Astrocyte of the cerebellum (primary cell): ENCODE measurements around the gene PLK2.
A peak's percentile ranks its signal among the peaks of the same experiment; 100 is the strongest.

Source experiments
- DNase-seq: peaks from one replicate; pipeline ENCODE4 v3.0.0-alpha.2; 2011; ENCODE audit warnings: low read depth
- H3K4me3 ChIP-seq: 2 replicates; pipeline ENCODE4 v1.5.1; 2011; ENCODE audit warnings: mild to moderate bottlenecking, low read depth, low read length, moderate library complexity
- in situ Hi-C: cut with HindIII; loops from 2 replicates; pipeline ENCODE4 v1.10.0; 2017; ENCODE audit warnings: low sequenced_read_pairs
- TF ChIP-seq, protein P1 (sequence below): IDR thresholded peaks from 2 replicates; pipeline ENCODE4 v1.5.1; 2012; ENCODE audit warnings: low read length, low read depth, moderate library complexity, mild to moderate bottlenecking; ENCODE audit errors: missing control alignments

Gene PLK2

DNA sequence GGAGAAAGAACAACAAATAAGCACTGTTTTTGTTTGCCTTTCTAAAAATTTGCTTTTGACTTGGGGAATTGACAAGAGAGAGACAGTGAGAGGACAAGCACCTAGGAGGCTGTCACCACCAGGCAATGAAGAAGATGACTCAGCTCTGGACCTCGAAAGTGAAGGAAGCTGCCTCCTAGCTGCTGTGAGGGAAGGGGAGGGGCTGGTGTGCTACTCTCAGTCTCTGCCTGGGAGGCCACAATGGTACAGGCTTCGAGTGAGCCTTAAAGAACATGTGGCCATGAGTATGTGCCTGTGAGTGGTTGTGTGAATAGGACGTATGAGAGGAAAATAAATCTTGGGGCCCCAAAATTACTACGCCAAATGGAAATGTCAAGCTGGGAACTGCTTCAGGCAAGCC lies 7.1 kb upstream of the PLK2 start:
- TF ChIP-seq, protein P1, sequence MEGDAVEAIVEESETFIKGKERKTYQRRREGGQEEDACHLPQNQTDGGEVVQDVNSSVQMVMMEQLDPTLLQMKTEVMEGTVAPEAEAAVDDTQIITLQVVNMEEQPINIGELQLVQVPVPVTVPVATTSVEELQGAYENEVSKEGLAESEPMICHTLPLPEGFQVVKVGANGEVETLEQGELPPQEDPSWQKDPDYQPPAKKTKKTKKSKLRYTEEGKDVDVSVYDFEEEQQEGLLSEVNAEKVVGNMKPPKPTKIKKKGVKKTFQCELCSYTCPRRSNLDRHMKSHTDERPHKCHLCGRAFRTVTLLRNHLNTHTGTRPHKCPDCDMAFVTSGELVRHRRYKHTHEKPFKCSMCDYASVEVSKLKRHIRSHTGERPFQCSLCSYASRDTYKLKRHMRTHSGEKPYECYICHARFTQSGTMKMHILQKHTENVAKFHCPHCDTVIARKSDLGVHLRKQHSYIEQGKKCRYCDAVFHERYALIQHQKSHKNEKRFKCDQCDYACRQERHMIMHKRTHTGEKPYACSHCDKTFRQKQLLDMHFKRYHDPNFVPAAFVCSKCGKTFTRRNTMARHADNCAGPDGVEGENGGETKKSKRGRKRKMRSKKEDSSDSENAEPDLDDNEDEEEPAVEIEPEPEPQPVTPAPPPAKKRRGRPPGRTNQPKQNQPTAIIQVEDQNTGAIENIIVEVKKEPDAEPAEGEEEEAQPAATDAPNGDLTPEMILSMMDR = no peak

DNA sequence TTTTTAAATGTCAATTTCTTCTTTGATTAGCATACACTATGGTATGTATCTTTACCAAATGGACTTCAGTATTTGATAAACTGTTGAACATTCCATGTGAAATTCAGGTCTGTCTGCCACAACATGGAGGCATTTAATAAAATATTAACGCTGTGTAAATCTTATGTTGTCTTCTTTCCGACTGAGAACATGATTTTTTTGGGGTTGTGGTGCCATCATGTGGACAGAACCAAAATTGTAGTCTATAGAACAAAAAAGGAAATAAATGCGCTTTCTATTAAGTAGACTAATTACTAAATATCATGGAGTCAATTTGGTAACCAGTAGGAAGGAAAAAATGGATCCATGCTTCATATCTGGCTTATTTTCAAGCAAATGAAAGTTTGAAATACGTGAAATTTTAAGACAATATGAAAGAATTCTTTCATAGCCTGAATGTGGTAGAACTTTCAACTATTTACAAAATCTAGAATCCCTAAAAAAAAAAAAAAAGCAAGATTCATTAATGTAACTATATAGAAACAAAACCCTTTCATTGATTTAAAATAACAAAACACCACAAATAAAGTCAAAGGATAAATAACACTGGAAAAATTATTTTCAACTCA lies 2.8 kb upstream of the PLK2 start:
- TF ChIP-seq, protein P1 = peak; percentile 27
- in situ Hi-C loops = loop anchor here (5.0 to 10.0 kb wide), 3 partner anchors 688 to 1168 kb away; no protein-coding TSS in a partner anchor
- H3K4me3 ChIP-seq = no peak overlapping the region
- DNase-seq = no peak

More for the DNA sequence above, 7.1 kb upstream of the PLK2 start:
- H3K4me3 ChIP-seq = no peak overlapping the region
- DNase-seq = no peak
- in situ Hi-C loops = loop anchor here (10.0 kb wide), 2 partner anchors 692 to 1172 kb away; no protein-coding TSS in a partner anchor

DNA sequence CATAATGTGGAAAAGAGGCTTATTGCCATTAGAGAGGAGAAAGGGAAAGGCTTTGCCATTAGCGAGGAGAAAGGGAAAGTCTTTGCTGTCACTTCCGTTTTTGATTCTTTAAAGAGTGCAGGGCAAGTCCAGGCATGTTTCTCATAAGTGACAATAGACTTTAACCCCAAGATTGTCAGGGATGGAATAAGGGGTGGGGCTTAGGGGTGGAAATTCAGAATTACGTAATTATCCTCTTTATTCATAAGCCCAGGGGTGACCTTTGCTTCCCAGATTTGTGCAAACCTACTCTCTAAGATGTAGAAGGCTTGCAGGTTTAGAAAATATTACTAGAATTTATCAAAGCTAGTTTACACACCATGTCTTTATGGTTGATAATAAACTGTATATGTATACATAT lies 2.3 kb upstream of the PLK2 start:
- in situ Hi-C loops = loop anchor here (5.0 to 10.0 kb wide), 3 partner anchors 687 to 1167 kb away; no protein-coding TSS in a partner anchor
- H3K4me3 ChIP-seq = no peak overlapping the region
- TF ChIP-seq, protein P1 = no peak
- DNase-seq = no peak

DNA sequence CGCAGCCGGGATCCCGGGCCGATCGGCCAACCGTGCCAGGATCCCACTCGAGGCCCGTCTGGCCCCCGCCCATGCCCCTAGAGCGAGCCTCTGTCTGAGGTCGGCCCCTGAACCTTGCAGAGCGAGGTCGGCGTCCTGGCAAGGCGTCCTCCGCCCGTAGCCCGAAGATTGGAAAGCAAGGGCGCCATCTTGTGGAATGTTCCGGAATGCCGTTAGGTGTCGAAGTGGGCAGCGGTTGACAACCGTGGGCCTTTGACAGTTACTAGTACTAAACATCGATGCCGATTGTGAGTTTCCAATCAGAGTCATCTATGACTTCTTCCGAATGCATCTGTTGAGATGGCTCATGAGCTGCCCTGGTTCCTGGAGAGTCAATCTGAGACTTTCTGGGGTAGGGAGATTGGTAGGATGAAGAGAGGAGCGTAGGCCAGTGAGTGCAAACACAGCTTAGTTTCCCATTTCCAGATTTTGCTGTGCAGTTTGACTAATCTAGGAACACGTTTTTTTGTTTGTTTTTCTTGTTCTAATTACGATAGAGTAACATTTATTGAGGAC lies 923 bp upstream of the PLK2 start:
- peak; percentile 75 for DNase-seq
- in situ Hi-C loops = loop anchor here (5.0 to 10.0 kb wide), 3 partner anchors 686 to 1166 kb away; no protein-coding TSS in a partner anchor
- TF ChIP-seq, protein P1 = peak; percentile 75
- H3K4me3 ChIP-seq = peak overlapping the region; percentile 69

DNA sequence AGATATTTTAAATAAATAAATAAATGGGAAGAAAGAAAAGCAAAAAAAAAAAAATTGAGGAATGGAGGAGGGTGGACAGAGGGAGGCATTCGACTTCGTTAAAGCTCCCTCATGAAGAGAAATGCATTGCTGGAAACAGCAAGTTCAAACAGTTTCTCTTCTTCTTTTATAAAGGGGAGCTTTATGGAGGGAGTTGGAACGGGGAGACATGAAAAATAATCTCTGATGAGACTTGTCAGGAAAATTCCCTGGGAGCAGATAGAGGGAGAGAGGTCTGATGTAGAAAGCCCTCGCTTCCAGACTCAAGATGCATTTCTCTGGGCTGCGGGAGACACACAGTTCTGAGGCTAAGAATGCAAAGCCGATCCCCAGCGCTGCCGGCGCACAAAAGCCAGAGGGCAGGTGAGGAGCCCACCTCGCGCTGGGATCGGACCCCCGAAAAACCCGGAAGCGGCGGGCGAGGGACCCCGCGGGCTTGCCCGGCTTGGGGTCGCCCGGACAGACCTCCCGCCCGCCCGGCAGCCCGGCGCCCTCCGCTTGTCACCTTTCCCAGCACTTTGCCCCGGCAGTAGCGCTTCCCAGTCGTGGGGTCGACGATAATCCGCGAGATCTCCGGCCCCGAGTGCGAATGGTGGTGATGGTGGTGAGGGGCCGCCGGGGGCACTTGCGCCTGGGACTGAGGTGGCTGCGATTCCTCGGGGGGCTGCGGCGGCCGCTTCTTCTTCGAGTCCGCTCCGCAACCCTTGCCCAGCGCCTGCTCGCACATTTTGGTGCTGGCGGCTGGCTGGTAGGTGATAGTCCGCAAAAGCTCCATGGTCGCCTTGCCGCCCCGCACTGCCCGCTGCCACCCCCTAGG lies 512 bp downstream of the PLK2 start:
- DNase-seq = no peak
- in situ Hi-C loops = loop anchor here (5.0 to 10.0 kb wide), 3 partner anchors 685 to 1165 kb away; no protein-coding TSS in a partner anchor
- TF ChIP-seq, protein P1 = no peak
- peak overlapping the region; percentile 69 for H3K4me3 ChIP-seq

DNA sequence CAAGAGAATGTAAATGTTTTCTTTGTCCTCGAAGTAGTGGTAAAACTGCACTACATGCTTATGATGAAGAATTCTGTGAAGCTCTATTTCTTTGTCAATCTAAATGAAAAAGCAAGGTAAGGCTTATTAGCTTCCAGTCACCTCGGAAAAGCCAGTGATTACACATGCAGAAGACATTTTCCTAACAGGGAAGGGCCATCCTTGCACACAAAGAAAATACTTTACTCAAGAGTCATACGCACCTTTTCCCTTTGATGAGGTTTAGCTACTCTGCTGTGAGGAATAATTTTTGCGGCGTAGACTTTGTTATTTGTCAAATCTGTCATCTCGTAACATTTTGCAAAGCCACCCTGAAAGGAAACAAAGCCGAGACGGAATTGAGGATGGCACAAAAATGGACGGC lies 1.1 kb downstream of the PLK2 start:
- in situ Hi-C loops = no loop called here
- DNase-seq = no peak
- TF ChIP-seq, protein P1 = no peak
- peak overlapping the region; percentile 69 for H3K4me3 ChIP-seq
